HG02885 (cell line): Measurements from ENCODE around the gene SYNE1.
"Not testable (repeated sequence)": the region's sequence is repeated elsewhere in the genome, so short reads cannot be mapped to it uniquely, and the experiment has no call there.

Source experiments
- ATAC-seq: cut with Tn5 transposase; IDR thresholded peaks from one replicate; pipeline ENCODE4 v1.9.1; 2021; ENCODE audit warnings: mild to moderate bottlenecking; ENCODE audit not compliant: unreplicated experiment, poor library complexity

SYNE1 gene

DNA sequence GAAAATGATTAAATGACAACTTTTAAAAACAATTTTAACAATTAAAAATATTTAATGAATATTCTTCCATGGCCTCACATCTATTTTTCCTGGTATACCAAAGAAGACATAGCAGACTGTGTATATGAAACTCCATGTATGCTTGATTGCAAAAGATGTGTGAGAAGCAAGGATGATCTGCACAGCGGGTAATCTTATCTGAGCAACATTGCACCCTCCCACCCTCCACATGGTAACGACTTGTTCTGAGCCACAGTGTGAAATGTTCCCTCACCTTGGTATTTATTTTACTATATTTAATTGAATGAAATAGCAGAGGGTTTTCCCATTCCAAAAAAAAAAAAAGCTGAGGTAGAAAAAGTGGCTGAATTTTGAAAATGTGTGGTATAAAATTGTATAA is 204.4 kb downstream of the SYNE1 start:
- ATAC-seq = no peak

DNA sequence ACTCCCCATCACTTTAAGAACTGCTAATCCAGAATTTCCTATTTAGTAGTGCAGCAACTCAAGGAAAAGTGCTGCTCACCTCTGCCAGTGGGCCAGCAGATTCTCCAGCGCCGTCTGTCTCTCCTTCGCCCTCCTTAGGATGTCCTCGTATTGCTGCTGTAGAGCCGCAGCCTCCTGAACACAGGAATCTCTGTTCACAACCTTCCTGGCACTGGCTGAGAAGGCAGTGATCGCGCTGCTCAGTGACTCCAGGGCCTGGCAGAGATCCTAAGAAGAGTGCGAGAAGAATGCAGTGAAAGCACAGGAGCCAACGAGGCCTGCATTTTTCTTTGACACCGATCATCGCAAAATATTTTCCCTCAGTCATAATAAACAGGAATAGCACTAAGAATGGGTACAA is 209.0 kb downstream of the SYNE1 start:
- no peak for ATAC-seq

DNA sequence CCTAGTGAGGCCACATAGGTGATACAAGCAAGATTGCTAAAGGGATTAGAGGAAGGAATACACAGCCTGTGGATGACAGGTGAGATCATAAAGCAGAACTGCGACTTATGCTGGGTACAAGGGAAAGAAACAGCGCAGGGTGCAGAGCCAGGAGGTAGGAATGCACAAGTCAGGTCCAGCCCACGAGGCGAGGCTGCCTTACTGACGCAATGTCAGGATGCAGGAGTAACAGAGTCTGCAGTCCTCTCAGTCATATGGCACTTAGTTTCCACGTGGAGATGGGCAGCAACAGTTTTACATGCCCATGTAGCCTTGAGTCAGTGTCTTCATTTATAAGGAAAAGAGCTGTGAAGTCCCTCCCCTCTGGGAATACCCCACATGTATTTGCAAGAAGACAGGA is 210.9 kb downstream of the SYNE1 start:
- no peak for ATAC-seq

DNA sequence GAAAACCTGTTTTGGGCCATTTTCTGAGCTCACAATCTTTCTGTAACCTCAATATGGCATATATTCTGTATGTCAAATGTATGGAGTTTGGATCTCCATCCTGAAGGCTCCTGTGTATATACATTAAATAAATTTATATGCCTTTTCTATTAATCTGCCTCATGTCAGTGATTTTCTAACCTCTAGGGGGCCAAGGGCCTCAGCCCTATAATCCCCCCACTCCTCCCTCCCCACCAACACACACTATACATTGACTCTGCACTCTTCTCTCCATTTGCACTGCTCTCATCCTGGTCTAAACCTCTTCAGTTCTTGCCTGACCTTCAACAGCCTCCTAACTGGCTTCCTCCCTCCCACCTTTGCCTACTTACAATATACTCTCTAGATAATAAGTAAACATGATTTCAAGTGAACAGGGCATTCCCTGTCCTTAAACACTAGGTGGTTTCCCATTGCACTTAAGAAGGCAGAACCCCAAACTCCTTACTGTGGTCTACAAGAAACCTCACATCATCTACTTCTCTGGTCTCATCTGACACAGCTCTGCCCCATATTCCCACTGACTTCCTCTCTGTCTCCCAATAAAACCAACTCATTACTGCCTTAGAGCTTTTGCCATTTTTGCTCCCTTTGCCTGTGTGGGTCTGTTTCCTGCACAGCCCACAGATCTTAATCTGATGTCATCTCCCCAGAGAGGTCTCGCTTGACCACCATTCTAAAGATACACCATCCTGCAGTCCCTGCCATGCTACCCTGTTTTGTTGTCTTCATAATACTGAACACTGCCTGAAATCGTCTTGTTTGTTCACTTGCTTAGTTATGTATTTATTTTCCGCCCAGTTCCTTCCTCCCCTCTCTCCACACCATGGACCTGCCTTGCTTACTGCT is 213.7 kb downstream of the SYNE1 start:
- ATAC-seq = peak; percentile 71

DNA sequence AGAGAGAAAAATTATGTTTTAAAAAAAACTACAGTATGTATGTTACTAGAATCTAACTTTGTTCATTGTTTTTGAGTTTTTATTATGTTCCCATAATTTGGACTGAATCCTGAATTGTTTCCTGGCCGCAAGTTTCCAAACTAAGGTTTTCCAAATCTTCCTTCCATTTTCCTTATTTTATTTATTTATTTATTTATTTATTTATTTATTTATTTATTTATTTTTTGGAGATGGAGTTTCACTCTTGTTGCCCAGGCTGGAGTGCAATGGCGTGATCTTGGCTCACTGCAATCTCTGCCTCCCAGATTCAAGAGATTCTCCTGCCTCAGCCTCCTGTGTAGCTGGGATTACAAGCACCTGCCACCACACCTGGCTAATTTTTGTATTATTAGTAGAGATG is 215.7 kb downstream of the SYNE1 start:
- not testable (repeated sequence) for ATAC-seq

DNA sequence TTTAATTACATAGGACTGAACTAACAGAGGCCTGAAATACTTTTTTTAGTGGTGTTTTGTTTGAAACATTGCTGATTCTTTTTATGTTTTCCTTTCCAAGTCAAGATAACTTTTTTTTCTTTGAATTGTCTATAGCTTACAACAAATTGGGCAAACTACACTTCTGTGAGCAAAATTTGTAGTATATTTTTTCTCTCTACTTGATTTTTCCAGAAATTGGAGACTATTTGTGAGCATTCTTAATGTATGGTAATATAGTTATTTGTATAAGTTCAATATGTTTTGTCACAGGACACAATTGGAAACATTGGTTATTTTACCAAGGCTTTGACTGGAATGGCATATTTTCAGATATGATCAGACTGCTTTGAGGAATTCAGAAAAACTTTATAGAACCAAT is 216.5 kb downstream of the SYNE1 start:
- ATAC-seq = no peak

DNA sequence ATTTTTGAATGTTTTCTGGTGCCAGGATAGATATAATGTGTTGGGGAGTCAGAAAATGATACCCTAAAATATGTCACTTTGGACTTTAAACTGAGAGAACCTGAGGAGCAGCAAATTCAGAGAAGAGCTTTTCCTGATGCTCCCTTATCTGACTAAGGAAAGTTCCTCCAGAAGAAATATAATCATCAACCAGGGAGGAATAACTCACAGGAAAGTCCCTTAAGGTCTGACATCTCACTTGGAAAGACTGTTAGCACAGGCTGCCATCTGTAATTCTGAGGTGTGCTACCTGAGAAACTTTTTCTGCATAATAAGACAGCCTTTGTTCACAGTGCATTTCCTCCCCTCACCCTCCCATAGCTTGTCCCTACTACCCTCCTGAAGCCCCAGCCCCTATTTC is 218.6 kb downstream of the SYNE1 start:
- ATAC-seq = no peak

DNA sequence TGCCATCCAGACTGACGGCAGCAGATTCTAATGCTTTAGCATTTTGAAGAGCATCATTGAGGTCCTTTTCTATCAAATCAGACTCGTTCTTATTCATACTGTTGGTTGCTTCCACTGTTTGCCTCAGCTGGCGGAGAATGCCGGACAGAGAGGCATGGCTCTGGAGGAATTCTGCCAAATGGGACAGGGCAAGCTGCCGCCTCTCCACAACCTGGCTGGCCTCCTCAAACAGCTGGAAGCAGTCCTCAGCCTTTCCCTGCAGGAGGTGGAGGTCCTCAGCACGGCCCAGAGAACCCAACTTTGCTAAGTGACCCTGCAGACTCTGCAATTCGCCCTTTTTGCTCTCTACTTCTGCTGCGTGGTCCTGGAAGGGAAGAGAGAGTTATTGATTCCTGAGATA is 220.5 kb downstream of the SYNE1 start:
- ATAC-seq = no peak

DNA sequence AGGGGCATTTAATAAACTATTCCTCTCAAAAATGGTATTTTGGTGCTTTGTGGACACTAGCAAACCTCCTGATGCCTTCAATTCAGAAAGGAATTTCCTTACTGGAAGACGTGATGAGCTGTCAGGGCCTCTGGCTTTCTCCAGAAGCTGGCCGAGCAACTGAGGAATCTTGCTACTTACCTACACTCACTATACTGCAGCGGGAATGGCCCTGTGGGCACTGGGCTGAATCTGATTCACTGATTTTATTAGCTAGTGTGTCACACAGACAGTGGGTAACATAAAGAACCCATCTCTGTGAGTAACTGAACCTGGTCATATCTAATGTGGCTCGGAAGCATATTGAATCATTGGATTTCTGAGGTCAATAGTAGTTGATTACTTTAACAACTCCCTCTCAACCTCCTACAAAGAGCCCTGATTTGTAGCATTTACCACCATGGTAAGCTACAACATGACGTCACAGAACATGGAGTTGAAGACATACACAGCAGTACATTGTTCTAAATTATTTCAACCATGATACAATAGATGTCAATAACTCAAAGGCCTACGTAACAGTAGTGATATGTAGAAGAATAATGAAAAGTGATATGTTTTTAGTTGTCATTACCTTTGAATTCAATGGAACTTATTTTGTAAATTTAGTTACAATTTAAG is 232.1 kb downstream of the SYNE1 start:
- no peak for ATAC-seq

DNA sequence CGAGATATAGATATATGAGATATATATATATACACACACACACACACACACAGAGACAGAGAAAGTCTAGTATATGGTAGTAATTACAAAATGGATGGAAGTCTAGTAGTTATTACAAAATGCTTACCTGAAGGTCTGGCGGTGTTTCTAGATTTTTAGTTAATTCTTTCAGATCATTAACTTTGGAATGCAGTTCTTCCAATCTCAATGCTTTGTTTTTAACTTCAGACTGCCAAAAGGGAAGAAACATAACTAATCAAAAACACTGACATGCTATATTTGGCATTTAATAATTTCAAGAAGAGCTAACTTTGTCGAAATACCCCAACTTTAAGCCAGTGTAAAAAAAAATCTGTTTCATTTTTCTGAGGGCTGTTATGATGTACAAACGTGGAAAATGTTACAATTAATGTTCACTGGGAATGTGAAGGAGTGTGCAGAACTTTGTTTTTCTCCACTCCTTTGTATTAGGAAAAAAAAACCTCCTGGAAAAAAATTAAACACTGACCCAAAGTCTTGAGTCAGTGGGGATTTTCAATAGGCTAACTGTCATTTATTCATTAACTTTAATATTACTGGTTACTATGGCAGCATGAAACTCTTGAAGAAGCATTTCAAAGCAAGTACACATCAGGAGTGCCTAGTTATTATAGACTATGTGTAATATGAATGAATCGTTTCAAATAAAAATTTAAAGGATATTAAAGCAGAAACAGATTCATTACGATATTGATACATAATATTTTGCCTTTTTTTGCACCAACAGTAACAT is 232.9 kb downstream of the SYNE1 start:
- ATAC-seq = no peak

DNA sequence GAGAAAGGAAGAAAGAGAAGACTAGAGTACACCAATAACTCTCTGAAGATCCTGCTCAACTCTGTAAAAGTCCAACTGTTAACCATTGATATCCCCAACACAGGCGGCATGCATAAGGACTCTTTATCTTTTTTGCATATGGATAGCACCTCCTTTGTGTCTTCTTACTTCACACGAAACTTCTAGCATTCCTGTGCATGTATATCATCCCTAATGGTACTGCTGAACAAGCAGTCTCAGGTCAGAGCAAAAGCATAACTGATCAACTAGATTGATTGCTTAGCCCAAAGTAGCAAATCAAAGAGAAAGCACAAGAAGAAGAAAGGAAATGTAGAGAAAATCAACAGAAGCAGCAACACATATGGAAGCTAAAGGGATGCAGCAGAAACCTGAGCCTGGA is 234.4 kb downstream of the SYNE1 start:
- no peak for ATAC-seq

DNA sequence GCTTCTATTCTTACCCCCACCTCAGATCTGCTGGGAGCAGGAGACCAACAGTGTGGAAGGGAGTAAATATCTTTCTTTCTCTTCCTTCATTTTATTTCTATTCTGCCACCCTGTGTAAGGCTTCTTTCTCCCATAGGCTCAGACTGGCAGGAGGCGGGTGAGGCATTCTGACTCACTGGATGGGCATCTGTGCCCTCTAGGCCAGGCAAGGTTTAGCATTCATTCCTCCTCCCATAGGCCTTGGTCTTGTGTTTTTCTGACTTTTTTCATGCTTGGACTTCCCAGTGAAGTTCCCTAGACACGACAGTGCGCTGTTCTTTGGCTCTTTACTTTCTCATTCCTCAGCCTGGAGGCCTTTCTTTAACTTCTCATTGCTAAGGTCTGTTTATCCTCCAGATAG is 235.2 kb downstream of the SYNE1 start:
- ATAC-seq = no peak

DNA sequence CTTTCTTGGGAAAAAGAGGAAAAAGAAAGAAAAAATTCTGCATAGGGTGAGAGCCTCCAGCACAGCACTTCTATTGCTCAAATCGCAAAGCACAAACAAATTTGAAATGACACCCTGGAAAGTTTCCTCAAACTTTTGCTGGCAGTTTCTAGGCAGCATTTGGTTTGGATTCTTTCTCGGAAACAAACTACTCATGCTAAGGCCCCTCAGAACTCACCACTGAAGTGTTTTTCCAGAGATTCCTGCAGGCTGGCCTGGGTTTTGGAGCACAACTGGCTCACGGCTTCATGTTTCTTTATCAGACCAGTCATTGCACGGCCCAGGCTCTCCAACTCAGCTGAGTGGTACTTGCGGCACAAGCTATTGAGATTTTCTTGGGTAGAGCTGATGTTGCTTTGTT is 237.8 kb downstream of the SYNE1 start:
- ATAC-seq = no peak

DNA sequence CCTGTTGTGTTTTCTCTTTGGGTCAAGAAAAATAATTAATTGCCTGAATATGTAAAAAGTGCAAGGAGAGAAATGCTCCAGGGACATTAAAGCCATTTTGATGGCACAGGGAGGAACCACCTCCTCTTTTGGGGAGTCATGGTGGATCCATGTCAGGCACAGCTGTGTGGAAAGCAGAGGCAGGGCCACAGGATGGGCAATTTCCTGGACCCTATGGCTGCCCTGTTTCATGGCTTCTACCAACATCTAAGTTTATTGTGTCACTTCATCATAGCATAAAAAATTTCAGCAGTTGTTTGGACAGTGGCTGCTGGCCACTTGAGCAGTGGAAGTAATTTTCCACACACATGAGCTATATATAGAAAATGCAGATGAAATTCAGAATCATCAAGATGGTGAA is 238.2 kb downstream of the SYNE1 start:
- ATAC-seq = no peak

DNA sequence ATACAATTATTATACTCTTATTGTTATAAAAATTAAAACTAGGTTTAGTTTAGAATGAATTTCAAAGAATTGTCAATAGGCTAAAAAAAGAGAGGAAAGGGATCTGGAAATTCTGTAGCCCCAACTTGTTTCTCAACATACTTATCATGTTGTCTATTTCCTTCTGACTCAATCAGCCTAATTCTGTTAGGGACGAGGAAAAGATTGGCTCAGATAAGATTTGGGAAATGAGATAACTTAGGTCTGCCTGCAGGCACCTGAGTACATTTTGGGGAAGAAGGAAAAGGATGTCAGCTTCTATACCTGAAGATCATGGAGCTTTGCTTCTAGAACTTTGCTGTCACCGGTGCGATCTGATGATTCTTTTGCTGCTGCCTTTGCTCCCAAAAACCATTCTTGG is 238.8 kb downstream of the SYNE1 start:
- ATAC-seq = no peak

DNA sequence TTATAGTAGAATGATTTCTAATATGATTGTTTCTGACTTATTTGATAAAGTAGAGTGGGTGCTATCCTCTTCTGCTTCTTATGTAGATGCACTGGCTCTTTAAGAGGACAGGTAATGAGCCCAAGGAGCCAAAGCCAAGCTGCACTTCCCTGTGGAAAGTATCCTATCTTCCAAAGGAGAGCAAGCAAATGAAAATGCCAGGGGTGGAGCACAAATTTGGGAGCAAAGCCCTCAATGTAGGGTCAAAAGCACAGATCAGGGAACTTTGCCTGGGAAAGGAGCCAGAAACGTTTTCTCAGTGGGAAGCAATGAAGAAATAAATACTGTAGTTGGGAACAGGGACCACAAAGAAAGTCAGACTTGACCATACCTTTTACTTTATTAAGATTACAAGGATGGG is 242.9 kb downstream of the SYNE1 start:
- ATAC-seq = no peak

DNA sequence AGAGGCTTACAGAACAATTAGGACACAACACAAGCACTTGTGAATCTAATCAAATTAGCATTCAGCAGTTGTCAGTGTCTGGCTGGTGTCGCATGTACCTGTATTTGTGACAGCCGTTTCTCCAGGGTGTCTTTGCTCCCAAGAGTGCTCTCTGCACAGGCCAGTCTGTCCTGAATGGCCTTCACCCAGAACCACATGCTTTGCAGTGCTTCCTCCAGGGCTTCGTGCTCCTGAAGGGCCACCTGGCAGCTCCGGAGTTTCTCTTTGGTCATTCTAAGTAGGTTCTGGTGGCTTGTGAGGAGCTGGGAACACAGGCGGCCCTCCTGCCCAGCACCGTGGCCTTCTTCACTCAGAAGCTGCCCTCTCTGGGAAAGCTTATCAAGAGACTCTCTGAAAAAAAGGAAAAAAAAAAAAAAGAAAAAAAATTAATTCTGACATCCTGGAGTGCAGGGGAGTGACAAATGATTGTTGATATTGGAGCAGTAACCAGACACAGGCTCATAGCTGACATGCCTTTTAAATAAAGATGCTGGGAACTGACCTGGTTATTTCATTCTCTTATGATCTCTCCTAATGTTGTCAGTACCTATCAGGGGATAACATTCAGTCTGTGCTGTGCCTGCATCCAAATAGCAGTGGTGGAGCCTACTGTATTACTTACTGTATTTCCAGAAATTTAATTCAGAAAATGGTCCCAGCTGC is 245.8 kb downstream of the SYNE1 start:
- no peak for ATAC-seq

DNA sequence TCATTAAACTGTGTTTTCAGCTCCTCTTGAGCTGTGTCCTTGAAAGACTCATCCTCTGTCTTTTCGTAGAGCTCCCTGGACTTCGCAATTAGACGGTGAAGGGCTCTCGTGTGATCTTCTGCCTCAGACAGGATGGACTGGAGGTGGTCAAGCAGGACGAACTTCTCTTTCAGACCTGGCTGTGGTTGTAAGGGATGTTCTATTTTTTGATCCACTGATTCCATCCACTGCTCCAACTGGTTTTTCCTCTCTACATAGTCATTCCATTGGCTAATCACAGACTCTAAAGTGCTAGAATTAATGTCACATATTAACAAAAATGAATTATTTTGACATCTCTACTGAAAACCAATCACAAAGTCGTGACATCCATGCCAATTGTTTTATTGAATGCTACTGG is 250.1 kb downstream of the SYNE1 start:
- ATAC-seq = no peak

DNA sequence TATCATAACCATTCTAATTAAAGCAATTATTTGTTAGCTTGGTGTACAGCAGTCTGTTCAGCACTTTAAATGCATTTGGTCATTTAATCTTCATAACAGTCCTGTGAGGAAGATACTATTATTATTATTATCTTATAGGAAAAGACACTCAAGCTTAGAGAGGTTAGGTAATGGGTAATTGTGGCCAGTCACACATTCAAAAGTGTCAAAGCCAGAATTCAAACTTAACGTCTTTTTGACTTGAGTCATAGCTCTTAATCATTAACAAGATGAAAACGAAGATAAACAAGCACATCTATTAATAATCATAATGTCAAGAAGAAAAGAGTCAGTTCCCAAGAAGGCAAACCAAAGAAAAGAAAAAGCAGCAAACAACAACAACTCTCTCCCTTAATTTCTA is 251.0 kb downstream of the SYNE1 start:
- no peak for ATAC-seq

DNA sequence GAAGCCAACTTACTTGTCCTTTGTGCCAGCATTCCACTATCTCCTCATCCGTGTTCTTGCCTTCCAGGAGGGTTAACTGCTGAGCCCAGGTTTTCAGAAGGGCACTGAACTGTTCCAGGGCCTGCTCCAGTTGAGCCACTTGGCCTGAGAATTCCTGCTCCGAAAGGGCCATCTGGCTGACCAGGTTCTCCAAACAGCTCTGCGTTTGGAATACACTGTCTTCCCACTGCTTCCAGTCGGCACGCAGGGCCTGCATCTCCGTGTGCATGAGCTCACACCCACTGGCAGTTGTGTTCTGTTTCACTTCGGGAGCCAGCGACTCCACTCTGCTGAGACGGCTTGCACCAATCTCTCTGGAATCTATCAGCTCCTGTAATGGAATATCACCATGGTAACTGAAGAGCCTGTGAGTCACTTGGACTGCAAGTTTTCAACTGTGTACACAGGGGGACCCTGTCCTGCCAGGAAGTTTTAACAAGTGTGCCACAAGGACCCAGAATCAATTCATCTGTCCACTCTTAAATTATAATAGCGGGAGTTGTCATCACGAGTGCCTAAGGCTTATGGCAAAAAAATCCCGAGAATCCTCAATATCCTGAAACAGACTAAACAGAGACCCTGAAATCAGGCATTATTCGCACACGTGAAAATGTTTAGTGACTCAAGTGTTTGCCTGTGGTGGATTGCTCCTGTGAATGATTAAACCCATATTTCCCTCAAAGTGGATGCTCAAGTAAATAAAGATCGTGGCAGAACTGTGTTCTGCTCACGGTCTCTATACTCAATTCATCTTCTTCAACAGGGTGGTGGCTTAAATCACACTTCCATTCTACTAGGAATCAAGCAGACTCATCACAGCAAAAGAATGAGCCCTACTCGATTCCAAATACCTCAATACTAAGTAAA is 255.9 kb downstream of the SYNE1 start:
- ATAC-seq = no peak
